GM18507 (cell line): Measurements from ENCODE around the gene ANKRD12.
A peak's percentile ranks its signal among the peaks of the same experiment; 100 is the strongest.

Source experiments
- DNase-seq: peaks from one replicate; pipeline ENCODE4 v3.0.0; 2011; ENCODE audit warnings: low read depth; ENCODE audit not compliant: insufficient read length; ENCODE audit errors: extremely low spot score
- FAIRE-seq: peaks from 2 replicates; lab custom pipeline; 2011; peaks lifted over from hg19 to GRCh38; lab: Jason Lieb, UNC

Gene ANKRD12

DNA sequence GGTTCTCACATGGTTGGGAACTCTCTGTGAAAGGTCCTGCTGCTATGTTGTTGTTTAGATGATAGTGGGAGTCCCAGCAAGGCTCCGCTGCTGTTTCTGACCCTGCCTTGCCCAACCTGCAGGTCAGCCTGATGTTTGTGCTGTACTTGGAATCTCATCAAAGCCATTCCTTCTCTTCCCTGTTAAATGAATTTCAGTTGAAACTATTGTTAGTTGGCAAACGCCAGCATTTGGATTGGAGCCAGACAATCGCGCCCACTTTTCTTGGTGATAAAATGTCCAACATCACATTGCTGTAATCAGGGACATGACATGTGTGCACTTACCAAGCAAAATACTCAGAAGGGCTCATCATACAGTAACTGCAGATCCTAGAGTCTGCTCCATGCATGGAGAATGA, 185.2 kb downstream of the ANKRD12 start:
- DNase-seq (no peak), FAIRE-seq (no peak)

DNA sequence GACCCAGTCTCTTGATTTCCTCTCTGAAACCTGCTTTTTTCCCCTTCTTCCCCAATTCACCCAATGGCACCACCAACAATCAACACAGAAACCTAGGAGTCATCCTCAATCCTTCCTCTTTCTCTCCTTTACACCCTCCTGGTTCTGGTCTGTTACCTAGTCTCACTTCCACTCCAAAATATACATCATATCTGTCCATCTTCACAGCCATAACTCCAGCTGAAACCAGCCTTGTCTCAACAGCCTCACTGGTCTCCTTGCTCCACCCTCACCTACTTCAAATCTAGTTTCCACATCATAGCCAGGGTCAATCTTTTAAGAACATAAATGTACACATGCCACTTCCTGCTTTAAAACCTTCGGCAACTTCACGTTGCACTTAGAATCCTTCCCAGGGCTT, 186.2 kb downstream of the ANKRD12 start:
- DNase-seq (no peak), FAIRE-seq (no peak)

DNA sequence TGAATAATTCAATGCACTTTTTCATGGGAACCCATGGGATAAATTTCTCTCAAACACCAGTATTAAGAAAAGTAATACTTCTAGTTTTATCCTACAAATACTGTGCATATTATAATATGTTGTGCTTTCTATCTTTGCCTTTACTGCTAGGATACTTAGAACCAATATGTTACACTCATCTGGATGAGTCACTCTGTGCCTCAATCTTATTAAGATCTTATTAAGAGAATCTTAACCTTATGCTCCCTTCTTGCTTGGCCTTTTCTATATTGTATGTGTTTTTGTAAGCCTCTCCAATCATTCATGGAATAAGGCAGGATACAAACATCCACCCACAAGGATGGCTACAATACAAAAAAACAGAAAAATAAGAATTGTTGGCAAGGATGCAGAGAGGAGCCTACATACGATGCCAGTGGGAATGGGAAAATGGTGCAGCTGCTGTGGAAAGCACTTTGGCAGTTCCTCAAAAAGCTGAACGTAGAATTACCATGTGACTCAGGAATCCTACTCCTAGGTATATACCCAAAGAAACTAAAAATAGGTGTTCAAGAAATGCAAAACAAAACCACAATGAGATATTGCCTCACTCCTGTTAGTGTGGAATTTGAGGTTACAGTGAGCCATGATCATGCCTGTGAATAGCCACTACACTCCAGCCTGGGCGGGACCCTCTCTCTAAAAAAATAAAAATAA, 187.3 kb downstream of the ANKRD12 start:
- FAIRE-seq (no peak), DNase-seq (no peak)

DNA sequence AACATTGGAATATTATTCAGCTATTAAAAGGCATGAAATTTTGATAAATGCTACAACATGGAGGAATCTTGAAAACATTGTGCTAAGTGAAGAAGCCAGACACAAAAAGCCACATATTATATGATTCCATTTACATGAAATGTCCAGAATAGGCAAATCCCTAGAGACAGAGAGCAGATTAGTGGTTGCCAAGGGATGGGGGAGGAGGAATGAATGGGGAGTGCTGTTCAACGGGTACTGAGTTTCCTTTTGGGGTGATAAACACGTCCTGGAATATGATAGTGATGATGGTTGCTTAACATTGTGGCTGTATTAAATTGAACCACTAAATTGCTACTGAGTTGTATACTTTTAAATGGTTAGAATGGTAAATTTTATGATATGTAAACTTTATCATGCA, 189.1 kb downstream of the ANKRD12 start:
- FAIRE-seq (no peak), DNase-seq (no peak)

DNA sequence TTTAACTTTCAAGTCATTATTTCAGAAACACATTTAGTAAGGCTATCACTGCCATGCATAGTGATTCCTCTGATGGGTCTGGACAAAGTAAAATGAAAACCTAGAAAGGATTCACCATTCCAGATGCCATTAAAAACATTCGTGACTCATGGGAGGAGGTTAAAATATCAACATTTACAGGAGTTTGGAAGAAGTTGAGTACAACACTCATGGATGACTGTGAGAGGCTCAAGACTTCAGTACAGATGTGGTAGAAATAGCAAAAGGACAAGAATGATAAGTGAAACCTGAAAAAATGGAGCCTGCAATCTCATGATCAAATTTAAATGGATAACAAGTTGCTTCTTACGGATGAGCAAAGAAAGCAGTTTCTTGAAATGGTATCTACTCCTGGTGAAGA, 192.2 kb downstream of the ANKRD12 start:
- DNase-seq: no peak
- FAIRE-seq: no peak

DNA sequence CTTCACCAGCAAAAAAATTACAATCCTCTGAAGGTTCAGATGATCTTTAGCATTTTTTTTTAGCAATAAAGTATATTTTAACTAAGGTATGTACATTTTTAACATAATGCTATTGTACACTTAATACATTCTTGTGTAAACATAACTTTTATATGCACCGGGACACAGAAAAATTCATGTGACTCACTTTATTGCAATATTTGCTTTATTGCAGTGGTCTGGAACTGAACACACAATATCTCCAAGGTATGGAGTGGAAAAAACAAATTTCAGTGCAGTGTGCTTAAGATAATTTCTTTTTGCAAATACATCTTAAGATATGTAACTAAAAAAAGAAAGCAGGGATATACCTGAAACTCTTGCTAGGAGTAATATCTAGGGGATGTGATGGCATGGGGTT, 192.9 kb downstream of the ANKRD12 start:
- DNase-seq (no peak), FAIRE-seq (no peak)

DNA sequence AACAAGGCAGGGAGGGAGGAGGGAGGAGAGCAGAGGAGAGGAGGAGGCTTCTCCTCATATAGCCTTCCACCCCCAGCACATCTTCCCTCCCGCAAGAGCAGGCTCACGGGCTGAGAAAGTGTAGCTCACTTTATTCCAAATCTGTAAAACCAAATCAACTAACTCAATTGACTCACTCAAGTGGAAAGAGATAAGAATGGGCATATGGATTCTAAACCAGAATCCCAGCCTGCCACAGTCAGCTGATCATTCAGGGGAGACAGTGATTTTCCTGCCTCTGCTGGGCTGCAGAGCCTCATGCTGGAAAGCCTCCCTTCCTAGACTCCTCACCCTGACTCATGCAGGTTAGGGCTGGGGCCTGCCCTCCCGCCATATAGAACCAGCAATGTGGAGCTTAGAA, 193.8 kb downstream of the ANKRD12 start:
- no peak for FAIRE-seq

DNA sequence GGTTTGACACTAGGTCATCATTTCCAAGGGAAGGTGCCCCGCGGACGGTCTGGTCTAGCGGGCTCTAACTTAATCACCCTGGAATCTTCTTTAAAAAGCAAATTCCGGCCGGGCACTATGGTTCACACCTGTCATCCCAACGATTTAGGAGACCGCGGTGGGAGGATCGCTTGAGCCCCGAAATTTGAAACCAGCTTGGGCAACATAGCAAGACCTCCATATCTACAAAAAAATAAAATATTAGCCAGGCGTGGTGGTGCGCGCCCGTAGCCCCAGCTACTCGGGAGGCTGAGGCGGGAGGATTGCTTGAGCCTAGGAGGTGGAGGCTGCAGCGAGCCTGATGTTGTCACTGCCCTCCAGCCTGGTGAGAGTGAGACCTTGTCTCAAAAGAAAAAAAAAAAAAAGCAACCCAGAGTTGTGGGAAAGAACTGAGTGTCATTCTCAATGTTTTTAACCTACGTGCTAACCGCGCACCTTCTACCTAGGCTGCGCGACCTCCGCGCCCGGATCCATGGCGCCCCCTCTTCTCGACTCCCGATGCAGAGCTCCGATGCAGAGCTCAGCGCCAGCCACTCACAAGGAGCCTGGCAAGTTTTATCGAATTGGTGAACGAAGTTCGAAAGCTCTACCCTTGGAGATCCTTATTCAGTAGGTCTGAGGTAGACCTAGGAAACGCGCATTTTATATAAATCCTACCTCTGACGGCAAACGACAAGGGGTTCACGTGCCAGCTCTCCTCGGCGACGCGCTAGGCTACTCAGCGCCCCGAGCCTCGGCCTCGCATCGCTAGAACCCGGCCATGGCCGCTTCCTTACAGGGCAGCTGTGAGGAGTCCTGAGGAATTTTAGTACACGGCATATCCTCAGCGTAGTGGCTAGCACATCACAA, 197.1 kb downstream of the ANKRD12 start:
- no peak for FAIRE-seq

More for the DNA sequence above, 193.8 kb downstream of the ANKRD12 start:
- DNase-seq: no peak

DNA sequence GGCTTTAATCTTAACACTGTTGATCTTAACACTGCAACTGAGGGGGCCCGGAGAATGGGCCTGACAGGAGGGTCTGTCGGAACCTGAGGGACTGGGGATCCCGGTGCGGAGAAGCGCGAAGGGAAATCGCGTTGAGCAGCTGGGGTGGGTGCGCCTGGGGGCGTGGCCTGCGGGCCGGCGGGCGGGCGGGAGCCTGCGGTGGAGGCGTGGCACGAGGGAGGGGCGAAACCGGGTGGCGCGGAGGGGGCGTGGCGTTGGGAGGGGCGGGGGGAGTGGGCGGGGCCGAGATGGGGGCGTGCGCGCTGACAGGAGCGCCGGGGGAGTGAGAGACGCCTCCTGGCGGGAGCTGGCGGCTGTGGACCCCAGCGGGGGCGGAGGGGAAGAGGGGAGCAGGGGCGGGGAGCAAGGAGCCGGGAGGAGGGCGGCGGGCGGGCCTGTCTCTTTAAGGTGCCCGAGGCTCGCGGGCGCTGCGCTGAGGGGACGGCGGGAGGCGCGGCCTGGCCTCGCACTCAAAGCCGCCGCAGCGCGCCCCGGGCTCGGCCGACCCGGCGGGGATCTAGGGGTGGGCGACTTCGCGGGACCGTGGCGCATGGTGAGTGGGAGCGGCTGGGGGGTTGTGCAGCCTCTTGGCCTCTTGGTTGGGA, 197.9 kb downstream of the ANKRD12 start, which contains the start of gene TWSG1:
TWSG1 (plus strand) TSS at position 445 of the 644 bp plus-strand sequence. CDS start 2,457 bp downstream, outside the sequence.
- FAIRE-seq (peak; percentile 84), DNase-seq (peak; percentile 98)

More for the DNA sequence above, 197.1 kb downstream of the ANKRD12 start:
- no peak for DNase-seq

DNA sequence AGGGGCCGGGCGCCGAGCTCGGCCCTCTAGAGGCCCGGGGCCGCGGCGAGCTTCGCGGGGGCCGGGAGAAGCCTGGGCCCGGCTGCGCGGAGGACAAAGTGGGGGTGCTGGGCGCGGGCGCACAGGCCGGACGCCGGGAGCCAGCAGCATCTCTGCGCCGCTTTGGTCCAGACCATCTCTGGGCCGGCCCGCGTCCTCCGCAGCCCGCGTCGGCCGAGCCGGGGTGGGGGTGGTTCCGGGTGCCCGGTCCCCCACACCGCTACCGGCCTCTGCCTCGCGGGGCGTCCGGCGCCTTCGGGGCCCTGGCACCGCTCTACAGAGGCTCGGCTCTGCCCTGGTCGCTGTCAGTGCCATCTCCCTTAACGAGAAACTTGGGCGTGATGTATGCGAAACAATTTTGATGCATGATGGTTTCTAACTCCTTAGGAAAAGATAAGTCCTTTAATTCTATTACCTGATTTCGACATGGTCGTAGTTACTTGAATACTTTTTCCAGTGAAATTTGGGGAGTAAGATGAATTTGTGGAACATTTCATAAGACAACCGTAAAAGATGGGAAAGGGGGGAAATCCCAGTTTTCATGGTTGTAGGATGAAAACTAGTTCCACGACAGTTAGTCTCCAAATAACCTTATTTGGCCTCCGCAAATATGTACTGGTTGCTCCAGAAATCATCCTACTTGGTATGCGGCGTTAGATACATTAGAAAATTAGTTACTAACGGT, 198.6 kb downstream of the ANKRD12 start:
- FAIRE-seq (peak; percentile 65), DNase-seq (no peak)
